ENCODE results near the gene GRXCR2.
A peak's percentile ranks its signal among the peaks of the same experiment; 100 is the strongest.

The GRXCR2 gene

DNA sequence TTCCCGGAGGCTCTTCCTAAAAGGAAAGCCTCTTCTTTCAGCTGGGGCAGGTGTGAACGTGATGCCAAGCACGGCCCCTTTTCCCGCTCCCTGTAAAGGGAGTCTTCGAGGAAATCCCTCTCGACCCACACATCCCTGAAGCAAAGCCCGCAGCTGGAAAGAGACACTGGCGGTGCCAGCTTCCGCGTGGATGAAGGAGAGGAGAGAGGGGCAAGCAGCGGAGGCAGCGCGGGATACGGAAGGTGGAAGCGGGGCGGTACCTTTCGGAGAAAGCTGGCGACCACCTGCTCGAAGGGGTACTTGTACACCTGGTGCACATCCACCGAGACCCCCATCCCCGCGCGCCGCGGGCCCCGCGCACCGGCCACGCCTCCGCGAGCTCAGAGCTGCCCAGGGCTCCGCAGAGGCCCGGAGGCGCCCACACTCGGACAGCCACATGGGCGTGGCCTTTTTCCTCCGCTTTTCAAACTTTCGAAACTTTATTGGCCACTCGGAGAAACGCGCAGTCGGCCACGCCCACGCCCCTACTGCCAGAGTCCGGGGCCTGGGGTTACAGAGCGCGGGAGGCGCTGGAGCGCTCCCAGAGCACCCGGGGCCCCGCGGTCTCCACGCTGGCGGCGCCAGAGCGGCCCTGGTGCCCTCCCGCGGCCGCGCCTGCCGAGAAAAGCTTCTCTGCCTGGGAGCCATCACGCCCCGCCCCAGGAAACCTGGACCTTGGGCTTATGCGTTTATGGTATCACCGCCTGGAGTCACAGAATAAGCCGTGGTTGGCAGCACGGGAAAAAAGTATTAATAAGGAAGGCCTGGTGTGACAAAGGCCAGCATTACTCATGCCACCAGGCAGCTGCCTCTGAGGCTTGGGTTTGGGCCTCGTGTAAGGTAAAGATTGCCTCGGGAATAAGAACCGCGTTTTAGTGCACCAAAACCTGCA lies 37.6 kb downstream of the GRXCR2 start, which contains the start of gene PRELID2:
TSS of gene PRELID2 (minus strand) at position 426 of the 931 bp plus-strand sequence. CDS start at position 335, 91 bp downstream.
- peak; percentile 74 for DNase-seq

DNA sequence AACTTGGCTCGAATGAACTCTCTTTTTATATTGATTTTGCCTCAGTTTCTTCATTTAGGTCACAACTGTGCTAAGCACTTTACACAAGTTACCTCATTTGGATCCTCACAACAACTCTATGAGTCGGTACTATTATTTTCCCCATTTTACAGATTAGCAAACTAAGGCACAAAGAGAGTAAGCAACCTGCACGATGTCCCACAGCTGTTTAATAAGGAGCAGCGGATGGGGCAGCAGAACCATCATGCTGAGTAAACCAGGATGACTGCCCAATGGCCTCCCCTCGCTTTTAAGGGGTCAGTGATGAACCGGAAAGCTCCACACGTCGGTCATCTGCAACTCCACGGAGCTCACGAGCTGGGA lies 38.3 kb downstream of the GRXCR2 start:
- no peak for DNase-seq

DNA sequence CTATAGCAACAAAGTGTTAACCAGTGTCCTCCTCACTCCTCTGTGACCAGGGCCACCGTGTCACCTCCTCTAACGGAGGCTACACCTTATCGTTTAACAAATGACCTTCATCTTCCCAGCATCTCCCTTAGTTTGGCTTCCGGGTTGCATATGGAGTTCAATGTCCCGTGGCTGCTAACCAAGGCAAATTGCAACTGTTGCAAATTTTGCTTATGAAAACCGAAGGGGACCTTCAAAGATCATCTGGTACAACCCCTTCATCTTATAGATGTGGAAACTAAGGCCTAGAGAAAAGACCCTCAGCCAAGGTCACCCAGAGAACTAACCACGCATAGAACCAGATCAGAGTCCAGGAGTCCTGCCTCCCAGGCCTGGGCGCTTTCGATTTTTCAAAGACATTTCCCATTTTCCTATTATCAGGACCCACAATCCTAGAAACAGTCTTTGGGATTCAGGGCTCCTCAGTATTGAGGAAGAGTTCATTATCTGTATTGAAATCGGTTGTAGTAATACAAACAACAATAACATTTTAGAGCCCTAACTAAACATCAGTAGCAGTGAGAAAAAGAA lies 39.1 kb downstream of the GRXCR2 start:
- DNase-seq: no peak

DNA sequence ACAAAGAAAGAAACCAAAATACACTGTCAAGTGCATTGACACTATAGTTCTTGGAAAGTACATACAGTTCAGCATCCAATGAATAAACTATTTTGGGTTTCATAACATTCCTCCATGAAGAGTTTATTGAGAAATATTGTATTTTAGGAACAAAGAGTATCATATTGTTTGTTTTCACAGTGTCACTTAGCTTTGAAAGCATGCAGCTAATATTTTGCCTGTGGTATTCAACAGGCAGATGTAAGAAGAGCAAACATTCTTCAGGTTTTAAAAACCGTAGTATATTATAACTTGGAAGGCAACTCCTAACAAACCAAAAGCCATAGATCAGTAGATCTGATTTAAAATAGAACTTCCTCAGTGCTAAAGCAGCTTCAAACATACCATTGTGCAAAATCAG lies 42.2 kb downstream of the GRXCR2 start:
- DNase-seq: peak; percentile 10

DNA sequence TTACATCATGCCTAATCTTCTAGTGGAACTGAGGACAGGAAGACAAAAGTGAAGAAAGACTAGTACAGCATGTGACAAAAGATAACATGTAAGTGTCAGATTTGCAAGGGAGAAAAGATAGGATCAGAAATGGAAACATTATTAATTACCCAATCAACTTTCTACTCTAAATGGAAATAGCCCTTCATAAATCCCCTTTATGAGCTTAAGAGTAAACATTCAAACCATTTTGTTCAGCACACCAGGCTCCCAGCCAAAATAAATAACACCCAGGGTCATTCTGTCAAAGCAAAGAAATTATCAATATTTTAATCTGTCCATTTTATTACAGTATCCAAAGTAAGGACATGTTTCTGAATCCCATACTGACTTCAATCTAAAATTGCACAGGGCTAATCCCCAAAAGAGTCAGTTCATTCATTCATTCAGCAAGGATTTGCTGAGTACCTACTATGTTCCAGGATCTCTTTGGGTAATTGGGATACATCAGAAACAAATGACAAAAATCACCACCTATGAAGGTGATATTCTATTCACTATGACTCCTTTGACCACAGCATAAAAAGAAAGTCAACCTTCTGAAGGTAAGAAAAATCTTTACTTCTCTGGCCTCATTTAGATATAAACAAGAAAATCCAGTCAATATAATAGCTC lies 43.0 kb downstream of the GRXCR2 start:
- no peak for DNase-seq

DNA sequence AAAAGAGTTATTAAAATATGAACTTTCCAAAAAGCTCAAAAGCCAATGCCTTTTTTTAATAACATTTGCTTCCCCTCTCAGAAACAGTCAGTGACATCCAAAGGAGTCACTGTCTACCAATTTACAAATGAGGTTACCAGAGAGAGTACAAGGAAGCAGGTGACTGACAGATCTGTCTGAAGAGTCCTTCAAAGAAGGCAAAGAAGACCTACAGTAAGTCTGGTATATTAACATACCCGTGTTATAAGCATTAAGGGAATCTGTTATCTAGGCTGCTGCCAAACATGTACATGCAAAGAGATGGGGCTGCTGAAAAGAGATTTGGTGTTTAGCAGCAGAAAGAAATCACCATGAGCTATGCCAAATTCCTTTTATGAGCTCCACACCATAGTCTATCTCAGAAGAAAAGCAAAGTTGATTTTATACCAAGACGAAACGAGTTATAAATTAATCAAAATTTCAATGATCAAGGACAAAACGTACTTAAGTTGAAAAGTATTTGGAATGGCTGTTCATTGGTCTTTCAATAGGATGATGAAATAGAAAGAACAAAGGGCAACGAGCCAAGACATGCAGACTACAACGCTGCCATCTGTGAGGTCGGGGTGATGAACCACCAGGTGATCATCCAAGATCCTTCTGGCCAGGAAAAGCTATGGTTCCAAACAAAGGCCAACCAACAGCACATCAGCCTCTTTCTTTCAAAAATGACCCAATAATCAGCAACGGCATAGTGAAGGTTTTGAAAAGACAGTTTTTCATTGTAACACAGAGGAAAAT lies 45.7 kb downstream of the GRXCR2 start:
- DNase-seq: no peak

DNA sequence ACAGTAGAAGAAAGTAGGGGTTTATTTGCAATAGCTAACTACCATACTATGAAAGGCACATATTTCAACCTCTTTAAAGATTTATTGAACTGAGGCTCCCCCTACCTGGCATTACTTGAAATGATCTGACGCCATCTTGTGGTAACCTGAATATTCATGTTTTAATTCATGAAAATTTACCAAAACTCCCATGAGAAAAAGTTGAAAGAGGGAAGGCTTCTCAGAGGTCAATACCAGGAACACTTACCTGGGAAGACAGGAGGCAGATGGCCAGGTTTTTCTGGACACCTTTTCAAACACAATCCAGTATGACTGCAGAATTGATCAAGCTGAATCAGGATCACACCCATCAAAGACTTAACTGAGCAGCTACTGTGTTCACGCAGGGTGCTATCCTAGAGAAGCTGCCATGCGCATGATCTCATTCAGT lies 47.0 kb downstream of the GRXCR2 start:
- peak; percentile 53 for DNase-seq

DNA sequence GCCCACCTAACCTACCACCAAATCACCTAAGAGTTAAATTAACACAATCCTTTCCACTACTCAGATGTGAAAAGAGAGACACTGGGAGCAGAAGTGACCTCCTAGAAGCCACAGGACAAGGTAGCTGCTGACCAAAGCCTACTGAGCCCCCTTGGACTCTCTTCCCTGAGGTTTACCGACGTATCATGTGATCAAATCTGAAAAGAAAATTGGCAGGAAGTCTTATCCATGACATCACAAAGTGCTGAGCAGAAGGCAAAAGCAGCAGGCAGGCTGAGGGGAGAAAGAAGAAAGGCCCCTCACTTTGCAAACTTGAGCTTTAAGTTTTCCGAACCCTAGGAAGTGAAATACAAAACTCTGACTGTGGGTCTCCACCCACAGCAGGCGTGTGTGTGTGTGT lies 48.8 kb downstream of the GRXCR2 start:
- DNase-seq: no peak

DNA sequence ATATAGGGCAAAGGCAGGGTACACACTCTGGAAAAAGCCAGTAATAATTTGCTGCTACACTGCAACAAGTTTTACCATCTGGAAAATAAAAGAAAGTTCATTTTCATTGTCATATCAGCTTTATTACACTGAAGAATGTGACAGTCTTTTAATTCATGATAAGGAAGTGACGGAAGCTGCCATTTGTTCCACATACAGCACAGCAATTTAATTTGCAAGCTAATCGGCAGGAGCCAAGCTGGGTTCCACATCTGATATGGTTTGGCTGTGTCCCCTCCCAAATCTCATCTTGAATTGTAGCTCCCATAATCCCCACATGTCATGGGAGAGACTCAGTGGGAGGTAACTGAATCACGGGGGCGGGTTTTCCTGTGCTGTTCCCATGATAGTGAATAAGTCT lies 54.2 kb downstream of the GRXCR2 start:
- DNase-seq: no peak

DNA sequence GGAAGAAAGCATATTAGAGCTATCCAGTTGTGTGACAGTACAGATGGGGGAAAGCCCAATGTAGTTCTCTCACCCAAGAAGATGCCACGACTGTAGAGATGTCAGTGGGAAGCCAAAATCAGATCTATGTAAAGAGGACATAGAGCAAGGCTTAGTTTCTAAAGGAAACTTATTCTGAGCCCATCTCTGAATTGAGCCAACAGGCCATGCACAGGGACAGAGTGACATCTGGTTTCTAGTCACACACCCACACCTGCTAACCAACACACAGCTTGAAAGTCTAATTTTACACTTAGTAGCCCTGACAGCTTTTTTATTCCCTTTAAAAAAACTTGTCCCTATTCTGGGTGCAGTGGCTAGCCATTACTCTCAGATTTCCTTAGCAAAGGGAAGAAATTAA lies 59.9 kb downstream of the GRXCR2 start:
- DNase-seq: no peak

DNA sequence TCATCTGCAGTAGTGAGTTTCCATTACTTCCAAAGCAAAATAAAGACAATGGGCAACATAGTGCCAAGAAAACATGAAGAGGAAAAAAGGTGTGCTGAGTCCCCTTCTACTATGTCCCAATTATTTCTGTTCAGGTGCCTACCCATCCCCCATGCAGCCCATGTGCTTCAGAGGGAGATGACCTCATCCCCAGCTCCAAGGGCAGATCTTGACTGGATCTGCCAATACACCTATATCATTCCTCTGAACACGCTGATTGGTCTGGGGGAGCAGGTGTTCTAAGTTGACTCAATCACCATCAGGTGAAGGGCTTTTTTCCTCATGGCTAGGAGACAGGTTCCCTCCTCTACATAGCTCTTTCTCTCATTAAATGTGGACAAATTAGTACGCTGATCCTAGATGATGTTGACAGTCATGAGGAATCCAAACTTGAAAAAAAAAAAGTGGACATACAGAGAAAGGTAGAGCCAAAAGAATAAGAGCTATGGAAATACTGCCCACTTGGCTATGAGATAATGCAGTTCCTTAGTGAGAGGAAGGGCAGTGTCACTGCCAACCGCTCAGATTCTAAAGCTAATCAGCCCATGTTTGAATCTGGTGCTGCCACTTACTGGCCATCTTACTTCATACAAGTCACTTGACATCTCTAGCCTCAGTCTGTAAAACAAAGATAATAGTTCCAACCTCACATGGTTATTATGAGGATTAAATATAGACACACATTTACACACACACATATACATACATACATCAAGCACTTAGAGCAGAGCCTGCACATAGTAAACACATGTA lies 60.8 kb downstream of the GRXCR2 start:
- peak; percentile 18 for DNase-seq
